H9 (cell line): ENCODE measurements around the gene ERC2. TPM values are rescaled to one million over a fixed set of nuclear protein-coding genes. Genes with fewer than 3 reads are reported as not detected.

Experiments
- DNase-seq: peaks from one replicate; pipeline ENCODE4 v3.0.0-alpha.2; 2017
- H2AFZ ChIP-seq: one replicate; pipeline ENCODE4 v1.6.1; 2013; ENCODE audit warnings: mild to moderate bottlenecking, low read length, control low read depth, moderate library complexity
- H2AK5ac ChIP-seq: 2 replicates; pipeline ENCODE4 v1.6.1; 2013; ENCODE audit warnings: low read length, control low read depth, mixed read lengths; ENCODE audit not compliant: insufficient read length
- H2BK120ac ChIP-seq: one replicate; pipeline ENCODE4 v1.6.1; 2013; ENCODE audit warnings: low read depth, mild to moderate bottlenecking, low read length, control low read depth, inconsistent platforms; ENCODE audit not compliant: poor library complexity, severe bottlenecking
- H2BK12ac ChIP-seq: 2 replicates; pipeline ENCODE4 v1.6.1; 2013; ENCODE audit warnings: low read length, control low read depth, mixed read lengths, low read depth; ENCODE audit not compliant: insufficient read length
- H2BK15ac ChIP-seq: 2 replicates; pipeline ENCODE4 v1.6.1; 2013; ENCODE audit warnings: low read depth, low read length, control low read depth
- H2BK20ac ChIP-seq: one replicate; pipeline ENCODE4 v1.6.1; 2013; ENCODE audit warnings: low read depth, mild to moderate bottlenecking, low read length, control low read depth, inconsistent platforms; ENCODE audit not compliant: poor library complexity, severe bottlenecking
- H2BK5ac ChIP-seq: 2 replicates; pipeline ENCODE4 v1.6.1; 2013; ENCODE audit warnings: low read length, control low read depth, mixed read lengths; ENCODE audit not compliant: insufficient read length
- H3K14ac ChIP-seq: 2 replicates; pipeline ENCODE4 v1.6.1; 2013; ENCODE audit warnings: low read length, control low read depth; ENCODE audit not compliant: insufficient read depth
- H3K18ac ChIP-seq: 2 replicates; pipeline ENCODE4 v1.6.1; 2013; ENCODE audit warnings: low read depth, mild to moderate bottlenecking, mixed read lengths, low read length, control low read depth; ENCODE audit not compliant: insufficient read length
- H3K23ac ChIP-seq: 2 replicates; pipeline ENCODE4 v1.6.1; 2013; ENCODE audit warnings: low read length, control low read depth, mixed read lengths, low read depth; ENCODE audit not compliant: insufficient read length
- H3K23me2 ChIP-seq: 2 replicates; pipeline ENCODE4 v1.6.1; 2013; ENCODE audit warnings: low read depth, mild to moderate bottlenecking, mixed read lengths, low read length, control low read depth; ENCODE audit not compliant: insufficient read length, poor library complexity, severe bottlenecking
- H3K27ac ChIP-seq: 2 replicates; pipeline ENCODE4 v1.5.1; 2013; ENCODE audit warnings: low read length, control low read depth, mixed read lengths, low read depth; ENCODE audit not compliant: insufficient read length
- H3K27me3 ChIP-seq: 2 replicates; pipeline ENCODE4 v1.6.1; 2013; ENCODE audit warnings: low read length, control low read depth, inconsistent platforms; ENCODE audit not compliant: insufficient read depth
- H3K4ac ChIP-seq: 2 replicates; pipeline ENCODE4 v1.6.1; 2013; ENCODE audit warnings: low read depth, mild to moderate bottlenecking, control low read depth, inconsistent platforms, low read length, moderate library complexity
- H3K4me1 ChIP-seq: 2 replicates; pipeline ENCODE4 v1.6.1; 2013; ENCODE audit warnings: low read length, control low read depth, inconsistent platforms; ENCODE audit not compliant: insufficient read depth
- H3K4me2 ChIP-seq: 2 replicates; pipeline ENCODE4 v1.6.1; 2013; ENCODE audit warnings: low read length, control low read depth, mixed read lengths; ENCODE audit not compliant: insufficient read length, insufficient read depth
- H3K56ac ChIP-seq: 2 replicates; pipeline ENCODE4 v1.6.1; 2013; ENCODE audit warnings: low read depth, mild to moderate bottlenecking, mixed read lengths, low read length, control low read depth; ENCODE audit not compliant: insufficient read length
- H3K79me1 ChIP-seq: 2 replicates; pipeline ENCODE4 v1.6.1; 2013; ENCODE audit warnings: low read depth, mild to moderate bottlenecking, moderate library complexity, low read length, control low read depth, inconsistent platforms; ENCODE audit not compliant: insufficient read depth, poor library complexity, severe bottlenecking
- H3K79me2 ChIP-seq: 2 replicates; pipeline ENCODE4 v1.6.1; 2013; ENCODE audit warnings: low read length, control low read depth, inconsistent platforms; ENCODE audit not compliant: insufficient read depth
- H3K9ac ChIP-seq: 2 replicates; pipeline ENCODE4 v1.6.1; 2013; ENCODE audit warnings: low read length, control low read depth, mixed read lengths; ENCODE audit not compliant: insufficient read length; ENCODE audit errors: extremely low read depth
- H3K9me3 ChIP-seq: one replicate; pipeline ENCODE4 v1.6.1; 2013; ENCODE audit warnings: low read depth, low read length, inconsistent platforms; ENCODE audit not compliant: control insufficient read depth
- H3T11ph ChIP-seq: one replicate; pipeline ENCODE4 v1.6.1; 2013; ENCODE audit warnings: mild to moderate bottlenecking, low read length, control low read depth, inconsistent platforms
- H4K20me1 ChIP-seq: one replicate; pipeline ENCODE4 v1.6.1; 2013; ENCODE audit not compliant: control insufficient read depth, insufficient read length, insufficient read depth
- H4K5ac ChIP-seq: 2 replicates; pipeline ENCODE4 v1.6.1; 2013; ENCODE audit warnings: low read depth, mild to moderate bottlenecking, mixed read lengths, low read length, control low read depth; ENCODE audit not compliant: insufficient read length
- H4K8ac ChIP-seq: replicated peaks from 2 replicates; pipeline ENCODE4 v1.6.1; 2013; ENCODE audit warnings: low read length, control low read depth, mixed read lengths, low read depth; ENCODE audit not compliant: insufficient read length
- H4K91ac ChIP-seq: 2 replicates; pipeline ENCODE4 v1.6.1; 2013; ENCODE audit warnings: low read depth, mild to moderate bottlenecking, moderate library complexity, mixed read lengths, low read length, control low read depth; ENCODE audit not compliant: insufficient read length
- H3K27ac Mint-ChIP-seq, 3 experiments: 2 replicates in 2 of 3; 3 replicates in 1 of 3; pipeline ENCODE4 v1.8.0; 2020 to 2021; ENCODE audit warnings: mixed read lengths in 3 of 3, mild to moderate bottlenecking in 1 of 3, moderate library complexity in 1 of 3
- H3K27me3 Mint-ChIP-seq: 2 replicates; pipeline ENCODE4 v1.8.0; 2021; ENCODE audit warnings: low read depth, mild to moderate bottlenecking, moderate library complexity, mixed read lengths
- H3K36me3 Mint-ChIP-seq, 3 experiments: 2 replicates in 2 of 3; 3 replicates in 1 of 3; pipeline ENCODE4 v1.8.0; 2020 to 2021; ENCODE audit warnings: low read depth in 3 of 3, mixed read lengths in 3 of 3; ENCODE audit not compliant: insufficient read depth in 1 of 3
- H3K4me1 Mint-ChIP-seq, 2 experiments: 2 replicates each; pipeline ENCODE4 v1.8.0; 2020; ENCODE audit warnings: mixed read lengths in 2 of 2
- H3K4me3 Mint-ChIP-seq, 2 experiments: 2 replicates in 1 of 2; 3 replicates in 1 of 2; pipeline ENCODE4 v1.8.0; 2020 to 2021; ENCODE audit warnings: mild to moderate bottlenecking in 2 of 2, mixed read lengths in 2 of 2, moderate library complexity in 1 of 2
- H3K9me3 Mint-ChIP-seq, 2 experiments: 2 replicates in 1 of 2; 3 replicates in 1 of 2; pipeline ENCODE4 v1.8.0; 2020; ENCODE audit warnings: mild to moderate bottlenecking in 2 of 2, mixed read lengths in 2 of 2, moderate library complexity in 1 of 2
- CTCF ChIP-seq: fragments of 200-600 bp; sonication (generic); conservative IDR thresholded peaks from 3 replicates; pipeline ENCODE4 v1.8.0; 2021; ENCODE audit warnings: antibody characterized with exemption, mild to moderate bottlenecking
- WGBS: extraction: QIAGEN DNeasy Blood & Tissue Kit; methylation state at CpG from one replicate; pipeline ENCODE4 v1.1.7; 2013; ENCODE audit warnings: missing lambda C conversion rate, low lambda C conversion rate, mixed read lengths; ENCODE audit not compliant: insufficient read length; ENCODE audit errors: extremely low coverage; 5-methylcytosine and 5-hydroxymethylcytosine counted together
- total RNA-seq: library from RNA; stranded (reverse); gene quantifications from 2 replicates; pipeline ENCODE4 v1.2.1, GENCODE V29; 2021

The ERC2 gene
- total RNA-seq, 1 experiment from 2014 or later: 15.4 TPM

GRCh38 chr3:55559500-55560423 is 908.5 kb downstream of the ERC2 start:
- Histone ChIP-seq H3K79me2 (no peaks in the 10 kb centered on the region), H2AFZ (no peak overlapping the region), H2BK12ac (no peak overlapping the region), H3K9ac (no peak overlapping the region), H3K23ac (no peak overlapping the region), H3T11ph (no peak overlapping the region), H4K91ac (no peak overlapping the region), H3K79me1 (no peaks in the 10 kb centered on the region), H4K20me1 (no peaks in the 10 kb centered on the region), H3K27ac (no peak overlapping the region), H3K14ac (no peak overlapping the region), H3K4me2 (no peak overlapping the region), H3K23me2 (no peaks in the 10 kb centered on the region), H2BK20ac (no peak overlapping the region), H3K4me1 (peaks cover 12% of the 10 kb centered on the region; the same call in 1 of the 2 replicates), H3K9me3 (no peaks in the 10 kb centered on the region), H3K27me3 (no peaks in the 10 kb centered on the region), H2BK15ac (no peak overlapping the region), H4K5ac (no peak overlapping the region), H3K4ac (no peak overlapping the region), H2AK5ac (no peak overlapping the region), H4K8ac (no peak overlapping the region), H2BK5ac (no peak overlapping the region), H2BK120ac (no peak overlapping the region), H3K56ac (no peak overlapping the region), H3K18ac (no peak overlapping the region)
- H3K9me3 Mint-ChIP-seq: no peaks in the 10 kb centered on the region; a peak in 1 of 5 replicates
- H3K36me3 Mint-ChIP-seq: no peaks in the 10 kb centered on the region; a peak in 1 of 7 replicates
- H3K4me3 Mint-ChIP-seq: no peak overlapping the region
- no peak overlapping the region; a peak in 1 of 7 replicates for H3K27ac Mint-ChIP-seq
- H3K4me1 Mint-ChIP-seq: peaks cover 24 to 26% of the 10 kb centered on the region in 2 experiments
- H3K27me3 Mint-ChIP-seq: peaks cover 2% of the 10 kb centered on the region
- TF ChIP-seq CTCF: no peak
- no CpG with 5 or more reads among the region's 7 CpGs for WGBS
- no peak for DNase-seq
